ENCODE data around the gene ZNF608. TPM values are rescaled to one million over a fixed set of nuclear protein-coding genes. Genes with fewer than 3 reads are reported as not detected.

Gene ZNF608
- total RNA-seq, 6 experiments from 2014 or later, result 0.28 to 0.85 (median 0.33) TPM

DNA sequence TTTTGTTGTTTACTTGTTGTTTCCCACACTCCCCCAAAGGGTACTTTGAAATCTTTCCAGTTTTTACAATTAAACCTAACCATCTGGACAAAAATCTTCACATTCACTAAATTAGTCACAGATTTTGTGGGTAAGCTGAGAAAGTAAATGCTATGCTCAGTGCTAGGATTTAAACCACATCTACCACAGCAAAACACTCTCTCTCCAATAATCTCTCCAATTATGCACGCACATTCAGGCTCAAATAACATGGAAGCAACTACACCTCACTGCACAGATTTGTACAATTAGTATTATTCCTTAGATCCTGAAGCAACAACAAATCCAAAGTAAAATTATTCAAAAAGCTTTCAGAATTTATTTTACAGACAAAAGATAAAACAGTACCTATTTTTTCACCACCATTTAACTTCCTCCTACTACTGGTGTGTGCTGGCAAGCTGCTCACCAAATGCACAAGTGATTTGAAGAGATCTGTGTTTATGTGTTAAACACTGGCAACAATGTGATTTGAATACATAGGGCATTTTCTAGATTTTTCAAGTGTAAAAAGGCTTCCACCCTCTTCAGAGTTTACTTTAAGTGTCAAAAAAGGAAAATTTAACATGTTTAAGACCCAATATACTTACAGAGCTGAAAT lies 16.6 kb downstream of the ZNF608 start:
- DNase-seq, result no peak
- Mint-ChIP-seq H3K27ac (no peak overlapping the region), H3K4me3 (no peak overlapping the region), H3K27me3 (ENCODE audit: insufficient read depth) (peaks cover 16% of the 10 kb centered on the region), H3K4me1 (ENCODE audit: low read depth) (peaks cover 4% of the 10 kb centered on the region), H3K36me3 (ENCODE audit: low read depth) (no peaks in the 10 kb centered on the region), H3K9me3 (no peaks in the 10 kb centered on the region)
- TF ChIP-seq, protein P1, sequence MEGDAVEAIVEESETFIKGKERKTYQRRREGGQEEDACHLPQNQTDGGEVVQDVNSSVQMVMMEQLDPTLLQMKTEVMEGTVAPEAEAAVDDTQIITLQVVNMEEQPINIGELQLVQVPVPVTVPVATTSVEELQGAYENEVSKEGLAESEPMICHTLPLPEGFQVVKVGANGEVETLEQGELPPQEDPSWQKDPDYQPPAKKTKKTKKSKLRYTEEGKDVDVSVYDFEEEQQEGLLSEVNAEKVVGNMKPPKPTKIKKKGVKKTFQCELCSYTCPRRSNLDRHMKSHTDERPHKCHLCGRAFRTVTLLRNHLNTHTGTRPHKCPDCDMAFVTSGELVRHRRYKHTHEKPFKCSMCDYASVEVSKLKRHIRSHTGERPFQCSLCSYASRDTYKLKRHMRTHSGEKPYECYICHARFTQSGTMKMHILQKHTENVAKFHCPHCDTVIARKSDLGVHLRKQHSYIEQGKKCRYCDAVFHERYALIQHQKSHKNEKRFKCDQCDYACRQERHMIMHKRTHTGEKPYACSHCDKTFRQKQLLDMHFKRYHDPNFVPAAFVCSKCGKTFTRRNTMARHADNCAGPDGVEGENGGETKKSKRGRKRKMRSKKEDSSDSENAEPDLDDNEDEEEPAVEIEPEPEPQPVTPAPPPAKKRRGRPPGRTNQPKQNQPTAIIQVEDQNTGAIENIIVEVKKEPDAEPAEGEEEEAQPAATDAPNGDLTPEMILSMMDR (IDR thresholded peaks at IDR 0.05), result no peak

DNA sequence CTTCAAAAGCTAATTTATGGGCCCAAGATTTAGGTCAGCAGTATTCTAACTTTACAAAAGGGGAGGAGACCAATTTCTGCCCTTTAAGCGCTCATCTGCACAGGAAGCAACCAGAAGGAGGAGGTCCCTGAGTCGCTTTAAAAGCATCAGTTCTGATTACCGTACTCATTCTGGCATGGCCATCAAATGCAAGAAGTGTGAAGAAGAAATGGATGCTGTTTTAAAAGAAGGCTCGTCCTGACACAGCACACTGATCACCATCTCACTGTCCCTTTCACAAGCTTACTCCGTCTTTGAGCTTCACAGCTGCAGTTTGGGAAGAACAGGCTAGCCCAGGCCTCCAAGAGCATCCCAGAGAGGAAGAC lies 17.5 kb downstream of the ZNF608 start:
- H3K27ac Mint-ChIP-seq, result no peak overlapping the region
- no peak for DNase-seq

DNA sequence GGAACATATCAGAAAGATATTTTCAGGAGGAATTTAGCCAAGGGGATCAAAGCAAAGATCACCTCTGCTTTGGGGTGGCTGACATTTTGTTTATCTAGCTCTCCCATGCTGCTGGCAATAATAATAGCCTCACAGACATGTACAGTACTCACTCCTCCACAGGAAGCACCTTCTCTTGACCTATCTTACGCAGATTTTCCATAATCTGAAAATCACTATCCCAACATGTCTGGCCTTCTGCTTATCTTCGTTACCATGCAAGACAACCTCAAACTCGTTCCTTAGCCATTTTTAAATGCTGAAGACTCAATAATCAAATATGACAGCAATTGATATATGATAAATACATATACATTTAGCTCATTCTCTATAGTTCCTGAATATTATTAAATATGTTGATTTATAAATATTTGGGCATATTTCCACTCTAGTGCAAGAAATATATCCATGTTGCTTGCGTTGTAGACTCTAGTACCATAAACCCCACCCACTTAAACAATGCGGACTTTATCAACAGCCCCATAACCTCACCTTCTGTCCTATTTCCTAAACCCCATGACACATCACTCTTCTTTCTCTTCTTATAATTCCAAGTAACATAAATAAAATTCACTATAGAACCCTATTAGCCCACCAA lies 18.0 kb downstream of the ZNF608 start:
- Mint-ChIP-seq H3K4me3 (no peak overlapping the region), H3K27me3 (ENCODE audit: insufficient read depth) (peaks cover 16% of the 10 kb centered on the region), H3K36me3 (ENCODE audit: low read depth) (no peaks in the 10 kb centered on the region), H3K9me3 (no peaks in the 10 kb centered on the region), H3K27ac (no peak overlapping the region), H3K4me1 (ENCODE audit: low read depth) (no peaks in the 10 kb centered on the region)
- DNase-seq, result no peak
- TF ChIP-seq, protein P1 (IDR thresholded peaks at IDR 0.05), result no peak

More for the DNA sequence above, 17.5 kb downstream of the ZNF608 start:
- no peaks in the 10 kb centered on the region for H3K36me3 Mint-ChIP-seq (ENCODE audit: low read depth)
- no peaks in the 10 kb centered on the region for H3K4me1 Mint-ChIP-seq (ENCODE audit: low read depth)
- no peak overlapping the region for H3K4me3 Mint-ChIP-seq
- H3K9me3 Mint-ChIP-seq, result no peaks in the 10 kb centered on the region
- H3K27me3 Mint-ChIP-seq (ENCODE audit: insufficient read depth), result peaks cover 16% of the 10 kb centered on the region
- TF ChIP-seq, protein P1 (IDR thresholded peaks at IDR 0.05), result no peak

DNA sequence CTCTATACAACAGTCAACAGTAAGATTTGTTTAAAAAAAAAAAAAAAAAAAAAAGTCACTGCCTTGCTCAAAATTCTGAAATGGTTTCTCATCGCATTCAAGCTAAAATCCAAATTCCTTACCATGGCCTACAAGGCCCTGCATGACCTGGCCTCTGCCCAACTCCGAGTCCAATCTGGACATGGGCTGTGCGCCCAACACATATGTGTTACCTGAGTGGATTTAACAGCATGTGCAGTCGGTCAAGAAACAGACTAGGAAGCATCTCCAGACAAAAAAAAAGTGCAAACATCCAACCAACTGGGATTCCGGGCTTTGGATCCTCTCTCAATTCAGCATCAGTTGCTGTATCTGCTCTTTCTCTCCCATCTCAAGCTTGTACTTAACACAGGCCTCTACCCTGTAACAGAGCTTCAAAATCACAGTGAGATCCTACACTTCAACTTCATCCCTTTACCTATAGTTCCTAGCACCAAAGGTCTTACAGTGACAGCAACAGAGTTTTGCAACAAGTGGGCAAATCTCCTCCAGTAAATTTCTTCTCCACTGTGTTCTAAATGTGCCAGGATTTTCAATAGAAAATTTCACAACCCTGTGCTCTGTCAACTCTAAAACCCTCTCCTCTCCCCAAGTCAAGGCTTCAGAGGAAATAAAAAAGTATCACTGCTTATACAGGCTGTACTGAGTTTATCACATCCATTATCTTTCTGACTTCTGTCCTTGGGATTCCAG lies 19.6 kb downstream of the ZNF608 start:
- no peaks in the 10 kb centered on the region for H3K36me3 Mint-ChIP-seq (ENCODE audit: low read depth)
- no peak for DNase-seq
- no peaks in the 10 kb centered on the region for H3K9me3 Mint-ChIP-seq
- H3K4me3 Mint-ChIP-seq, result no peak overlapping the region
- no peak overlapping the region for H3K27ac Mint-ChIP-seq
- peaks cover 6% of the 10 kb centered on the region for H3K27me3 Mint-ChIP-seq (ENCODE audit: insufficient read depth)
- TF ChIP-seq, protein P1 (IDR thresholded peaks at IDR 0.05), result no peak
- no peaks in the 10 kb centered on the region for H3K4me1 Mint-ChIP-seq (ENCODE audit: low read depth)

DNA sequence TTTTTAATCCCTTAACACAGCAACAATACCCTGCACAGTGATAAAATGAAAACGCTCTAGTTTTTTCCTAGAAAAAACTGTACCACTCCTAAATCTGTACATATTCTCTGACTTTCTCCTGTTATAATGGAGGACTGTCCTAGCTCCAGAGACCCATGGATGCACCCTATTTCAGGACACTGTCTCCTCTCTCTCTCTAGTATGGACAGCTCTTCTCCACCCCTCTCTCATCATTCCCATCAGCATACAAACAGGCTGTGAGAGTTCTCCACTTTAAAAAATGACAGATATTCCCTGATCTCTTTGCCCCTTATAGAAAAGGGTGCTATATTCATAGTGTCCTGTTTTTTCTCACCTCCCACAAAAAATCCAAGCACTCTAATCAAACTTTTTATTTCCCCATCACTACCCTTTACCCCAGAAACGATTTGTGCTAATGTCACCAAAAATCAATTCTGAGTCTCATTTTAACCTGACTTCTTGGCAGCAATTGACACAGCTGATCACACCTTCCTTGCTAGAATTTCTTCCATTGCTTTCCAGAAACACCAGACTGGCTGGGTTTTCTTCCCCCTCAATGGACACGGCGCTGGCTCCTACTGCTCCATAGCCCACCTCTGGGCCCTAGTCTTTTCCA lies 20.7 kb downstream of the ZNF608 start:
- H3K27ac Mint-ChIP-seq, result no peak overlapping the region
- no peaks in the 10 kb centered on the region for H3K4me1 Mint-ChIP-seq (ENCODE audit: low read depth)
- H3K27me3 Mint-ChIP-seq (ENCODE audit: insufficient read depth), result peaks cover 6% of the 10 kb centered on the region
- H3K36me3 Mint-ChIP-seq (ENCODE audit: low read depth), result no peaks in the 10 kb centered on the region
- TF ChIP-seq, protein P1 (IDR thresholded peaks at IDR 0.05), result no peak
- DNase-seq, result no peak
- H3K9me3 Mint-ChIP-seq, result no peaks in the 10 kb centered on the region
- no peak overlapping the region for H3K4me3 Mint-ChIP-seq

All from HFFc6 (cell line).